ENCODE results near the gene UPF1.
"Not testable (repeated sequence)": the region's sequence is repeated elsewhere in the genome, so short reads cannot be mapped to it uniquely, and the experiment has no call there.

The UPF1 gene

DNA sequence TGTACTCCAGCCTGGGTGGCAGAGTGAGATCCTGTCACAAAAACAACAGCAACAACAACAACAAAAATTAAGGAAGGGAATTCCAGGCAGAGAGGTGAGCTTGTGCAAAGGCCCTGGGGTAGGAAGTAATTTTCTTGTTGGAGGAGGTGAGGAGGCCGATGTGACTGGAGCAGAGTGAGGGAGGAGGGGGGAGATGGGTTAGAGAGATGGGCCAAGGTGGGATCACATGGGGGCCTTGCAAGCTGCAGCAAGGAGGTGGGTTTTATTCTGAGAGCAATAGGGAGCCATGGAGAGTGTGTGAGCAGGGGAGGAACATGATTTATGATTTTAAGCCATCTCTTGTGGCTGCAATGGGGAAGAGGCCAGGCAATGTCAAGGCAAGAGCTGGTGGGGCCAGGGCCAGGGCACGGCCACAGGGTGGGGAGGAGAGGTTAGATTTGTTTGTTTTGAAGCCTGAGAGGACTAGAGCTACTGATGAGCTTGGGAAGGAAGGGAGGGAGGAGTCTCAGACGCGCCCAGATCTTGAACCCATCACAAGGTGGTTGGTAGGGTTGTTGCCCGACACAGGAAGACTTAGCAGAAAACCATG, 28.1 kb upstream of the UPF1 start:
- H3K27me3 ChIP-seq = no peaks in the 10 kb centered on the region; the same call in 1 of the 2 replicates
- TF ChIP-seq CTCF (IDR thresholded peaks at IDR 0.05; ENCODE audit: low read depth, low read length) = no peak
- H3K4me1 ChIP-seq = no peaks in the 10 kb centered on the region
- H3K36me3 ChIP-seq = no peaks in the 10 kb centered on the region
- H3K9me3 ChIP-seq = no peaks in the 10 kb centered on the region
- no peak for DNase-seq
- H3K4me3 ChIP-seq (ENCODE audit: low read depth, low read length) = no peak overlapping the region

DNA sequence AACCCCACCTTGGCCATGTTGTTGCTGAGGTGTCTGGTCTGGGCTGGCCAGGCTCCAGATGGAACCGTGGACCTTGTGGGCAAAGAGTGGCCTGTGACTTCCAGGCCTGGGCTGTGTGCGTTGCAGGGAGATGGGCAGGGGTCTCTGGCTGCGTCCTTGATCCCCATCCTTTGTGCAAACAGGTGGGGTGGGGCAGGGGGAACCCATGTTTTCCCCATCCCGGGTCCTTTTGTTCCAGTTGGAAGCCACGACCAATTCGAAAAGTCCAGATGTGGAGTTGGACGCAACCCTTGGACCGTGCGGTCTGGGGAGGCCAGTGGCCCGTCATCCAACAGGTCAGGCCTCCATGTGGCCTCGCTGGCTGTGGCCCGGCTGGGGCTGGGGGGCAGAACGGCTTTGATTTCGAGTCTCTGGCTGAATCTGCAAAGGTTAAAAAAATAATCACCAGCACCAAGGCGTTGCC, 27.6 kb upstream of the UPF1 start:
- Histone ChIP-seq H3K27me3 (no peaks in the 10 kb centered on the region), H3K4me3 (ENCODE audit: low read depth, low read length) (no peak overlapping the region)
- no peak for TF ChIP-seq CTCF (IDR thresholded peaks at IDR 0.05; ENCODE audit: low read depth, low read length)

DNA sequence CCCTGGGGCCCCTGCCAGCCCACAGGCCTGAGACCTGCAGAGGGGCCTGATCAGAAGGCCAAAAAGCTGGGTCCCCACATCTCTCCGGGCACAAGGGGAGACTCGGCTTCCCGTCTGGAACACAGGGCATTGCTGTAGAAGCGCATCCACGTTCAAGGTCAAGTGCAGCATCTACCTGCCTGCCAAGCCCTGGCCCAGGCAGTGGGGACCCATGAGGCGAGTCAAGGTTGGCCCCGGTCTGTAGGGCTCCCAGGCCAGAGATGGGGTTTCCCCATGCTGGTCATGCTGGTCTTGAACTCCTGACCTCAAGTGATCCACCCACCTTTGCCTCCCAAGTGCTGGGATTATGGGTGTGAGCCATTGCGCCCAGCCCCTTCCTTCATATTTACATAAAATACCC, 27.1 kb upstream of the UPF1 start:
- no peaks in the 10 kb centered on the region for H3K9me3 ChIP-seq
- H3K27me3 ChIP-seq = no peaks in the 10 kb centered on the region
- no peak overlapping the region for H3K4me3 ChIP-seq (ENCODE audit: low read depth, low read length)
- no peaks in the 10 kb centered on the region for H3K36me3 ChIP-seq
- TF ChIP-seq CTCF (IDR thresholded peaks at IDR 0.05; ENCODE audit: low read depth, low read length) = no peak
- no peaks in the 10 kb centered on the region for H3K4me1 ChIP-seq
- DNase-seq = no peak

More for the DNA sequence above, 27.6 kb upstream of the UPF1 start:
- Histone ChIP-seq H3K9me3 (no peaks in the 10 kb centered on the region), H3K36me3 (no peaks in the 10 kb centered on the region), H3K4me1 (no peaks in the 10 kb centered on the region)
- no peak for DNase-seq

DNA sequence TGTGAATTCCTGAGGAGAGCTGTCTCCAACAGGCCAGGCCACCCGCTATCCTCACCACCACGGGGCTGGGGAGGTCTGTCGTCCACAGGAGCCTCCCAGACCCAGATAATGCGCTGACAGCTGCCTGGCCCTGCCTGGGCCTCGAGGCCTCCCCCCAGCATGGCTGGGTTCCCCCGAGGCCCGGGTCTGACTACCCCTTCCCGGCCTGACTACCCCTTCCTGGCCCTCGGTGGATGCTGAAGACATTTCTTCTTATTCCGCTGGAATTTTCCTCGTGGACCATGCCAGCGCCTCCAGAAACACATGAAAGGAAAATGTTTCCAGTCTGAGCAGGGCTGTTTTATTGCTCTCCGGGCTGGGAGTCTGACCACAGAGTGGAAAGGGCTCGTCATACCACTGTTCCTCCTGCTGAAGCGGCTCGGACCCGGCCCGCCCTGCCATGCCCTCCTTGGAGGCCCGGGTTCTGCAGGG, 23.9 kb upstream of the UPF1 start:
- no peaks in the 10 kb centered on the region for H3K4me1 ChIP-seq
- no peaks in the 10 kb centered on the region for H3K27me3 ChIP-seq
- no peak for TF ChIP-seq CTCF (IDR thresholded peaks at IDR 0.05; ENCODE audit: low read depth, low read length)
- DNase-seq = no peak
- no peak overlapping the region for H3K4me3 ChIP-seq (ENCODE audit: low read depth, low read length)
- no peaks in the 10 kb centered on the region for H3K9me3 ChIP-seq
- H3K36me3 ChIP-seq = no peaks in the 10 kb centered on the region

DNA sequence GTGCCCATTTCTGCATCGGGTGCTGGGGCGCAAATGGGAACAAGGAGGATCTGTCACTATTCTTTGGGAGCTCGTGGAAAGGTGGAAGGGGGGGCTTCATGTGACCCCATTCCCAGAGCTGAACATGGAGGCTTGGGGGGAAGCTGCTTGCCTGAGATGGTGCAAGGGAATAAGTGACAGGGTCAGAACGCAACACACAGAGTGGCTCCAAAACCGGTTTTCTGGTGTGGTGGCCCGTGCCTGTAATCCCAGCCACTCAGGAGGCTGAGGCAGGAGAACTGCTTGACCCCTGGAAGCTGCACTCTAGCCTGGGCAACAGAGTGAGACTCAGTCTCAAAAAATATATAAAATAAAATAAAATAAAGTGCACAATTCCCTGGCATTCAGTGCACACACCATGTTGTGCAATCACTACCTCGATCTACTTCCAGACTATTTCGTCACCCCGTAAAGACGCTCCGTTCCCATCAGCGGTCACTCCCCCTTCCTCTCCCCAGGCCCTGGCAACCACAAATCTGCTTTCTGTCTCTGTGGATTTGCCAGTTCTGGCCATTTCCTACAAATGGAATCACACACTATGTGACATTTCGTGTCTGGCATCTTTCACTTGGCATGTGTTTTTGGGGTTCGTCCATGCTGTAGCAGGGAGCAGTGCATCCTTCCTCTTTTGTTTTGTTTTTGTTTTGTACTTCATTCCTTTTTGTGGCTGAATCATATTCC, 22.4 kb upstream of the UPF1 start:
- no peak overlapping the region for H3K4me3 ChIP-seq (ENCODE audit: low read depth, low read length)
- H3K27me3 ChIP-seq = no peaks in the 10 kb centered on the region
- no peak for TF ChIP-seq CTCF (IDR thresholded peaks at IDR 0.05; ENCODE audit: low read depth, low read length)
- H3K9me3 ChIP-seq = no peaks in the 10 kb centered on the region
- no peaks in the 10 kb centered on the region for H3K36me3 ChIP-seq
- no peaks in the 10 kb centered on the region for H3K4me1 ChIP-seq
- DNase-seq = no peak

DNA sequence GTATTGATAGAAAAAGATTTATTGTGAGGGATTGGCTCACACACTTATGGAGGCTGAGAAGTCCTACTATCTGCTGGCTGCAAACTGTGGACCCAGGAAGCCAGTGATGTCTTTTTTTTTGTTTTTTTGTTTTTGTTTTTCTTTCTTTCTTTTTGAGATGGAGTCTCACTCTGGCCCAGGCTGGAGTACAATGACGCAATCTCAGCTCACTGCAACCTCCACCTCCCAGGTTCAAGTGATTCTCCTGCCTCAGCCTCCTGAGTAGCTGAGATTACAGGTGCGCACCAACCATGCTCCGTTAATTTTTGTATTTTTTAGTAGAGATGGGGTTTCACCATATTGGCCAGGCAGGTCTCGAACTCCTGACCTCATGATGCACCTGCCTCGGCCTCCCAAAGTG, 20.1 kb upstream of the UPF1 start:
- H3K36me3 ChIP-seq; H3K4me3 ChIP-seq (ENCODE audit: low read depth, low read length); H3K27me3 ChIP-seq; H3K9me3 ChIP-seq; DNase-seq; H3K4me1 ChIP-seq: not testable (repeated sequence)

All from BE2C (cell line).